ACHN (cell line): ENCODE measurements around the gene BOK.
"Not testable (repeated sequence)": the region's sequence is repeated elsewhere in the genome, so short reads cannot be mapped to it uniquely, and the experiment has no call there.

ENCODE experiments used
- DNase-seq: peaks from one replicate; pipeline ENCODE4 v3.0.0-alpha.2; 2015
- in situ Hi-C: cut with HindIII; loops from 2 replicates; pipeline ENCODE4 v1.10.0; 2017; ENCODE audit warnings: low sequenced_read_pairs, low pct_ligation_motif_present, low pct_unique_long_range_greater_than_20kb

The BOK gene

DNA sequence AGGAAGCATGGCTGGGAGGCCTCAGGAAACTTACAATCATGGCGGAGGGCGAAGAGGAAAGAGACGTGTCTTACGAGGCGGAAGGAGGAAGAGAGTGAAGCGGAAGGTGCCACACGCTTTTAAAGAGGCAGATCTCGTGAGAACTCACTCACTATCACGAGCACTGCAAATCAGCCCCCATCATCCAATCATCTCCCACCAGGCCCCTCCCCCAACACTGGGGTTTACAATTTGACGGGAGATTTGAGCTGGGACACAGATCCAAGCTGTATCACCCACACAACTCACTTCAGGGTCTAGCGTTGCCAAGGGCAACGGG is 5.1 kb upstream of the BOK start:
- in situ Hi-C loops, result no loop called here
- DNase-seq, result no peak

GRCh38 chr2:241553981-241554380 is 4.6 kb upstream of the BOK start:
- no peak for DNase-seq
- in situ Hi-C loops, result no loop called here

DNA sequence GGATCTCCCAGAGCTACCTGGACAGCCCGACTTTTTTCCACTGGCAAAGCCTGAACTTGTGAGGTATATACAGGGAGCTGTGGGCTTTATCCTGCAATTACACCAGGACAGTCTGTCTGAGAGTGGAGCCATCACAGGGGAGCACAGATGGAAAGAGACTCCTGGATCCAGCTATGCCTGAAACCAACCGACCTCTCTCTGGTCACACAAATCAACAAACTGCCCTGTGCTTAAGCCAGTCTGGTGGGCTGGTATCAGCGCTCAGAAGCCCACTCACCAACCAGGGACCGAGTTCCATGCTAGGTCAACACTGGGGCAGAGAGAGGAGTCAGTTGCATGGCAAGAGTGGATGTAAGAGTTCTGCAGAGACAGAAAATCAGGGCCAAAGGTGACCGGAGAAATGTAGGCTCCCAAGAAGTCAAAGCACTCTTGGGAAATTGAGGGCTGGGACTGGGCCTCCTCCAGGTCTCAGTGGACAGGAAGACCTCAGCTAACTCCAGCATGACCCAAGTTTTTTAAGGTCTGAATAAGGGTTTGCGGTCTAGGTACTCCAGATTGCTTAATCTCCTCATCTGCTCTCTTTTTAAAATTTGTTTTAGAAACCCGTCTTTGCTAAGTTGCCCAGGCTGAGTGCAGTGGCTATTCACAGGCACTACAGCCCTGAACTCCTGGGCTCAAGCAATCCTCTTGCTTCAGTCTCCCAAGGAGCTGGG is 3.8 kb upstream of the BOK start:
- in situ Hi-C loops, result no loop called here
- no peak for DNase-seq

- in situ Hi-C loops, result no loop called here
- no peak for DNase-seq
Observed at GRCh38 chr2:241555711-241556110, 2.8 kb upstream of the BOK start.

DNA sequence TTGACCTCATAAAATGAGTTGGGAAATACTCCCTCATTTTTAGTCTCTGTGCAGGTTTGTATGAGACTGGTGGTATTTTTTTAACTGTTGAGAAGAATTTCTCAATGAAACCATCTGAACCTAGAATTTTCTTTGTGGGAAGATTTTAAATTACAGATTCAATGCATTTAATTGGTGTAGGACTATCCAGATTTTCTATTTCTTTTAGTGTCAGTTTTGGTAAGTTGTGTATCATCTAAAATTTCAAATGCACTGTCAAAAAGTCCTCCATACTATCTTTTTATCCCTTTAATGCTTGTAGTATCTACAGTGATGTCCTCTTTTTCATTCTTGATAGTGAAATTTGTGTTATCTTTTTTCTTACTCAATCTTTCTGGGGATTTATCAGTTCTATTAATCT is 1.8 kb upstream of the BOK start:
- in situ Hi-C loops, result no loop called here
- DNase-seq, result no peak

GRCh38 chr2:241559323-241560161 is 997 bp downstream of the BOK start:
- DNase-seq, result peak; percentile 71
- in situ Hi-C loops, result no loop called here

GRCh38 chr2:241560162-241560882 is 1.8 kb downstream of the BOK start:
- no peak for DNase-seq
- in situ Hi-C loops, result no loop called here

- DNase-seq, result no peak
- in situ Hi-C loops, result no loop called here
Observed at GRCh38 chr2:241560883-241561474, 2.4 kb downstream of the BOK start.

- DNase-seq, result peak; percentile 59
Observed at GRCh38 chr2:241561832-241562231, 3.3 kb downstream of the BOK start.

DNA sequence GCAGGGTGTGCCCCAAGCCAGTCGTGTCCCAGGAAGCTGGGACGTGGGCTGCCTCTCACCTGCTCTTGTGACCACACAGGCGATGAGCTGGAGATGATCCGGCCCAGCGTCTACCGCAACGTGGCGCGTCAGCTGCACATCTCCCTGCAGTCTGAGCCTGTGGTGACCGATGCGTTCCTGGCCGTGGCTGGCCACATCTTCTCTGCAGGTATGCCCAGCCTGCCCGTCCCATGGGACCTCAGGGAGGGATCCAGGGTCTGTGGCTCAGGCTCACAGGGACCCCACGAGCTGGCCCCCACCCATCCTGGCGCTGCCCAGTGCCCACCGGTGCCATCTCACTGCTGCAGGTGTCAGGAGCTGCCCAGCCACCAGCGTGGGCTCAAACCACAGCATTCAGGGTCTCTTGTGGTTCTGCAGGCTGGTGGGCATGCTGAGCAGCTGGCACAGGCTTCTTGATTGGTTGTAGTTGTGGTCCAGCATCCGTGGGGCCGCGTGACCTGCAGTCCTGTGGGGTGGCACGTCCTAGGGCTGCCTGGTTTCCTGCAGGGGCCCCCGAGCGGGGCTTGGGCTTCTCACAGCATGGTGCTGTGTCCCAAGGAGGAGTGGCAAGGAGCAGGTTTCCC is 3.8 kb downstream of the BOK start:
- DNase-seq, result no peak
- in situ Hi-C loops, result no loop called here

More at GRCh38 chr2:241561832-241562231, 3.3 kb downstream of the BOK start:
- in situ Hi-C loops, result no loop called here

DNA sequence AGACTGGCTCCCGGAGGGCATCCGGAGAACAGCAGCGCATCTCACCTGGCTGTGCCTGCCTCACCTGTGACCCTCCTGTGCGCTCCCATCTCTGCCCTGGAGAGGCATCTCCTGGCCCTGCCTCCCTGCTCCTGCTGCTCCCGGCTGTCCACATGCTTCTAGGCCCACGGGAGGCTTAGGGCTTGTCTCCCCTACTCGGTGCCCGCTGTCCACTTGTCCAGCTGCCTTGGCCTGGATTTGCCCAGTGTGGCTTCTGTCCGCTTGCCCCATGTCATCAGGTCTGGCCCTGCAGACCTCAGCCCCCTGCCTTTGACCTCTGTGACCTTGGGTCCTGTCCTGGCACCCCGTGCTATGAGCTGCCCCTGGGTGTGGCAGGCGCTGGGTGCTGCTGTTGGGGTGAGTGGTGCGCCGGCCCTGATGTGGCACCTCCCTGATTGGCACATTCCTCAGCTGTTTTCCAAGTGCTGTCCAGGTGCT is 4.5 kb downstream of the BOK start:
- in situ Hi-C loops, result no loop called here
- no peak for DNase-seq

DNA sequence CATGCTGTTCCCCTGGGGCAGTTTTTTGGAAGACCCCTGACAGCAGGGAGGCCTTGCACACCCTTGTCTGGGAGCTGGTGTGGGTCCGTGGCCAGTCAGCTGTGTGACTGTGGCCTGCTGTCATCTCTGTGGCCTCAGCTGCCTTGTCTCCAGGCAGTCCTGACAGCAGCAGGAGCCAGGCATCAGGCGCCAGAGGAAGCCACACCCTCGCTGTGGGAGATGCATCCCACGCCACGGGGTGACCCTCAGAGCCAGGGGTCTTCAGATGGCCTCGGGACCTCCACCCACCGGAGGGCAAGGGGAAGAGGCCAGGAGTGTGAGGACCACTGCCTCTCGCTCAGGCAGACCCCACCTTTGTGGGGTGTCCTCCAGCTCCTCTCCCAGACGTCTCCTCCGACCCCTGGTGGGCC is 5.0 kb downstream of the BOK start:
- DNase-seq, result no peak
- in situ Hi-C loops, result no loop called here

- DNase-seq, result no peak
- in situ Hi-C loops, result no loop called here
Observed at GRCh38 chr2:241563981-241564595, 5.5 kb downstream of the BOK start.

GRCh38 chr2:241564596-241565410 is 6.3 kb downstream of the BOK start:
- no peak for DNase-seq
- in situ Hi-C loops, result no loop called here

- in situ Hi-C loops, result no loop called here
- DNase-seq, result no peak
Observed at GRCh38 chr2:241565411-241565810, 6.9 kb downstream of the BOK start.

GRCh38 chr2:241566021-241566420 is 7.5 kb downstream of the BOK start:
- in situ Hi-C loops, DNase-seq: not testable (repeated sequence)

DNA sequence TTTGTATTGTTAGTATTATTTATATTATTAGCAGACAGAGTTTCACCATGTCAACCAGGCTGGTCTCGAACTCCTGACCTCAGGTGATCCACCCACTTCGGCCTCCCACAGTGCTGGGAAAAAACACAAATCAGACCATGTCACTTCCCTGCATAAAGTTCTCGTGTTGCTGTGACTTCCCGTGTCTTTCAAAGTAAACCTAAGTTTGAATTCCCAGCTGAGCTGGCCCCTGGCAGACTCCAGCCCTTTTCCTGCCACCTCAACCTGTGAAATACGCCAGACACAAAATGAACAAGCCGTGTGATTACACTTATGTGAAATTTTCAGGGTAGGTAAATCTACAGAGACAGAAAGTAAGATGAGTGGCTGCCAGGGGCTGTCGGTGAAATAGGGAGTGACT is 7.9 kb downstream of the BOK start:
- in situ Hi-C loops, result no loop called here

More for the DNA sequence above, 7.9 kb downstream of the BOK start:
- DNase-seq, result no peak
